HuH-7.5 (cell line): ENCODE measurements around the gene LONRF3.
A peak's percentile ranks its signal among the peaks of the same experiment; 100 is the strongest.

Source experiments
- DNase-seq: peaks from one replicate; pipeline ENCODE4 v3.0.0; 2011; ENCODE audit warnings: low spot score

LONRF3 gene

DNA sequence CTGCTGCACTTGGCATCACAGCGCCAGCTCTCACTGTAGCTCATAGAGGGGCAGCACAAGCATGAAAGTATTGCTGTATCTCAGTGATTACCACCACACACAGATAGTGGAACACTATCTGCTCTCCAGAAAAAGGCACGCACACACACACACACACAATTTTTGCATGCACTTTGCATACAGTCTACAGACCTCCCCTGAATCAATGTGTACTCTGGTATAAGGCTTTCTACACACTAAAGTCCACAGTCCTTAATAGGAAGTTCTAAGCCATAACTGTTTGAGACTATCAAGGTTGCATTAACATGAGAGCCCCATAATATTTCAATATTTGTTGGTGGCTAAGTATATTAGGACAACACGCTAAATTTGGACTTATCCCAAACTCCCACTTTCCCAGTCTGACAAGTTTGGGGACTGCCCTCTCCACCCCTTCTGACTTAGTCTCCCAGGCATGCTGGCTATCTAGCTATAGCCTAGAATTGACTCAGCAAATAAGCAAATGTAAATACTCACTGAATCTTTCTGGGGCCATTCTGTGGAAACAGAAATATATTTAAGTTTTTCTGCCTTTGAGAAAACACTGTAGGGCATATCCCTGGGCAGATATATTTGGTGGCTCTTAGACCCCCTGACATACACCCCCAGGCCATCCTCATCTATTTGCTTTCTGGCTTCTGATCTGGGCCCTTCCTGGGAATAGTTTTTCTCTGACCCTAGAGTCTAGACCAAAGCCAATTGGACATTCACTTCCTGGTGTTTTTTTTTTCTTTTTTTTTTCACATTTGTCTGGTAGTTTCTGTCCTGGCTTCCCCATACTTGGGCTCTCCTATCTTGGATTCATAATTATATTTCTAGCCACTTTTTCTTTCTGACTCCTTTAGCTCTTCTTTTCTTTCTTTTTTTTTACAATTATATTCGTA is 62.0 kb downstream of the LONRF3 start:
- no peak for DNase-seq

DNA sequence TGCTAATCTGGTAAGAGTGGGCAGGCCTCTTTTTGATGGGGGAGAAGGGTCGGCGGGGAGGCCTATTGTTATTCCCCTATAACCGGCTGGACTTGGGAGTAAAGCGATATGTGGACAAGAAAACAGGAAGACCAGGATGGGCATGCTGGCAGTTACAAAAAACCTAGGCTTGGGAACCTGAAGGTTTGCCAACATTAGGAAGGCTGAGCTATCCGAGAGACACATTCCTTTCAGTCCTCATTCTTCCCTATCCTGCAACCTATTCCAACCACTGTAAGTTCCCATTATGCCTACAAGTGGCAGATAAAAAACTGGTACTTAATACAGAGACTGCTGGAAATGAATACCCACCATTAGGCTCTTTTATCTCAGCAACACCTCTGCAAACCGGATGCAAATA is 66.0 kb downstream of the LONRF3 start:
- no peak for DNase-seq

GRCh38 chrX:119041175-119041574 is 66.8 kb downstream of the LONRF3 start:
- peak; percentile 31 for DNase-seq

- DNase-seq, result no peak
These were observed 67.6 kb downstream of the LONRF3 start for GRCh38 chrX:119042040-119042439.

DNA sequence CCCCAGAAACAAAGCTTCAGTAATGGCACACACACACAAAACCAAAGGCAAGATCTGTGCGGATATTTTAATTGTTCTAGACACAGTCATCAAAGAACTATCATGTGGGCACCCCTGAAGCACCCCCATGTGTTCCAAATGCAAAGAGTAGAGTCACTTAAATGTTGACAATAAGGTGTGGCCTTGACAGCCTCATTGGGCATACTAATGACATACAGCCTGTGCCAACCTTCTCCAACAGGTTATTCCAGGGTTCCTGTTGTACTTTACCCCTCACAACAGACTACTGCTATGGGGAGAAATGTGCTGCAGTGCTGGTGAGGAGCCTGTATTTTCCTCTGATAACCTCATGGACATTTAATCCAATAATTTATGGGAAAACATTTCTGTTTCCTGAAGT is 68.6 kb downstream of the LONRF3 start:
- no peak for DNase-seq

DNA sequence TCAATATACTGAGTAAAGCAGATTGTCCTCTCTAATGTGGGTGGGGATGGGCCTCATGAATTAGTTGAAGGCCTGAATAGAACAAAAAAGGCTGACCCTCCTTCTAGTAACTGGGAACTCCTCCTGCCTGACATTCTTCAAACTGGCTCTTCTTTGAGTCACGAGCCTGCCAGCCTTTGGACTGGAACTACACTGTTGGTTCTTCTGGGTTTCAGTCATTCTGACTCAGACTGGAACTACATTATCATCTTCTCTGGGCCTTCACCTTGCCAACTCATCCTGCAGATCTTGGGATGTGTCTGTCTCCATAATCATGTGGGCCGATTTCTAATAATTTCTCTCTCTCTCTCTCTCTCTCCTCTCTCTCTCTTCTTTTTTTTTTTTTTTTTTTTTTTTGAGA is 71.5 kb downstream of the LONRF3 start:
- no peak for DNase-seq

GRCh38 chrX:119055687-119056086 is 81.3 kb downstream of the LONRF3 start:
- DNase-seq, result no peak

DNA sequence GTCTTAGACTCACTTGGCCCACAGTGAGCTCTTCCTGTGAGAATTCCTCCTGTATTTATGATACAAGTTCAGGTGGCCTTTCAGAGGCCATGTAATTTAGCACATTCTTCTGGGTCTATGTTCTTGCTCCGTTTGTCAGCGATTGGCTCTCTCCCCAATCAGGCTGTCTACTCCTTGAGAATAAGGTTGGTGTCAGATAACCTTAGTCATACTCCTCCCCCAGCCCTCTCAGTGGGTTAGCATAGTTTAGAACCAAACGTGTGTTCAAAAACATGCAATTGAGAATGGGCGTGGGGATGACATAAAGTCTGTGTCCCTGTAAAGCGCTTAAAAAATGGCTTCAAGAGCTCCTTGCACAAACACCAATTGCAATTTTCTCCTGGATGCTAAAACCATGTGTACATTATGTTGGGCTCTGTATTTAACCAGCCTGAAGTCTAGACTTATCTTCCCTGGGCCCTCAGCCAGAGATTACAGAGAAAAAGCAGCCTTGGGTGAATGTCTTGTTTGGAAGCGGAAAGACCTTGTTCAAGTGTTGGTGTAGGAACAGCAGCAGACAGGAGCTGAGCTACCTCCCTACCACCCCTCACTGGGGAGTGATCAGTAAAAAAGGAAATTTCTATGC is 88.4 kb downstream of the LONRF3 start:
- DNase-seq, result no peak

DNA sequence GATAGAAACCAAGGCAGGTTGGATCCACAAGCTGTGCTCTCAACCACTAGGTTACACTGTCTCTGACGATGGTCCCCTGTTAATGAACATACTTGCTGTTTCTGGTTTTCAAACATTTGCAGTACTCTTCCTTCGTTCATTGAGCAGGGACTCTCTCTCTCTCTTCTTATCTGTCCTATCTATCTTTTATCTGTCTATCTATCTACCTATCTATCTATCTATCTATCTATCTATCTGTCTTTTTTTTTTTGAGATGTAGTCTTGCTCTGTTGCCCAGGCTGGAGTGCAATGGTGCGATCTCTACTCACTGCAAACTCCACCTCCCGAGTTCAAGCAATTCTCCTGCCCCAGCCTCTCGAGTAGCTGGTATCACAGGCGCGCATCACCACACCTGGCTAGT is 89.0 kb downstream of the LONRF3 start:
- no peak for DNase-seq

DNA sequence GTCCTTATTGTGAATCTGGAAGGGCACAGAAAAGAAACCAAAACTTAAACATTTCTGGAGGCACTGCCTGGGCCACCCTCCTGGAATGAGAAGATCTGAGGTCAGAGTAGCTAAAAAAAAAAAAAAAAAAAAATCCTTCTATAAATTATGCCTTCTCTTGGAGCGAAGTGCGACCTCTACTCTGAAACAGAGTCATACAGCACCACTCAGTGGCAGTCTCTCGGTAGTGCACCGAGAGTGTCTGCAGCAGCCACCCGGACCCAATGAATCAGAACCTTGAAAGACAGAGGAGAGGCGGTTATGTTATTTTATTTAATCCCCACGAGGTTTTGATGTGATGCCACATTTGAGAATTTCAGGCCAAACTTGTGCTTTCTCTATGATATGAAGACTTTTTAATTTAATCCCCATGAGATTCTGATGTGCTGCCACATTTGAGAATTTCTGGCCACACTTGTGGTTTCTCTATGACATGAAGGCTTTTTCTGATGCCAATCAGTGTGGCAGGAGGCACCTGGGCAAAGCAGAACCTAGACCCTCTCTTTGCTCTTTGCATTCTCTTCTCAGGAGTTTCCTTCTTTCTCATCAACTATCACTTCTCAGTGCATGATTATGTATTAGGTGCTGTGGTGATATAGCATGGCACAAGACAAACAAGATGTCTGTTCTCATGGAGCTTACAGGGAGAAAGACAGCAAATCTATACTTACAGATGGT is 92.8 kb downstream of the LONRF3 start:
- peak; percentile 9 for DNase-seq
